GM06990 (cell line): Measurements from ENCODE around the gene ACTN3.
"Not testable (repeated sequence)": the region's sequence is repeated elsewhere in the genome, so short reads cannot be mapped to it uniquely, and the experiment has no call there.

Experiments used
- DNase-seq: peaks from one replicate; pipeline ENCODE4 v3.0.0-alpha.2; 2011; ENCODE audit not compliant: insufficient read length; ENCODE audit errors: extremely low read depth
- H3K27me3 ChIP-seq: replicated peaks from 2 replicates; pipeline ENCODE4 v1.6.0; 2011; ENCODE audit warnings: low read length; ENCODE audit not compliant: control insufficient read depth, insufficient read depth
- H3K36me3 ChIP-seq: 2 replicates; pipeline ENCODE4 v1.5.1; 2011; ENCODE audit warnings: low read length; ENCODE audit not compliant: control insufficient read depth, insufficient read depth
- H3K4me3 ChIP-seq: replicated peaks from 2 replicates; pipeline ENCODE4 v1.5.1; 2011; ENCODE audit warnings: low read depth, mild to moderate bottlenecking, control low read depth, low read length
- CTCF ChIP-seq: IDR thresholded peaks from 2 replicates; pipeline ENCODE4 v1.5.1; 2011; ENCODE audit warnings: low read length, control low read depth, mild to moderate bottlenecking, inconsistent platforms; ENCODE audit not compliant: insufficient read depth, poor library complexity, severe bottlenecking

Gene ACTN3

GRCh38 chr11:66580803-66581202, 34.1 kb downstream of the ACTN3 start:
- Histone ChIP-seq H3K4me3 (no peak overlapping the region), H3K36me3 (no peaks in the 10 kb centered on the region), H3K27me3 (no peaks in the 10 kb centered on the region)
- no peak for DNase-seq
- no peak for TF ChIP-seq CTCF

- Histone ChIP-seq H3K27me3 (no peaks in the 10 kb centered on the region), H3K36me3 (no peaks in the 10 kb centered on the region), H3K4me3 (no peak overlapping the region)
- no peak for TF ChIP-seq CTCF
- DNase-seq, result no peak
Measured at GRCh38 chr11:66581261-66581660, 34.6 kb downstream of the ACTN3 start.

- not testable (repeated sequence) for H3K4me3 ChIP-seq, DNase-seq, H3K36me3 ChIP-seq, H3K27me3 ChIP-seq
Measured at GRCh38 chr11:66582565-66583147, 36.0 kb downstream of the ACTN3 start.

- H3K36me3 ChIP-seq, DNase-seq: not testable (repeated sequence)
Measured at GRCh38 chr11:66585447-66585846, 38.7 kb downstream of the ACTN3 start.

GRCh38 chr11:66586136-66586535, 39.4 kb downstream of the ACTN3 start:
- DNase-seq, result no peak
- Histone ChIP-seq H3K27me3 (no peaks in the 10 kb centered on the region), H3K4me3 (no peak overlapping the region), H3K36me3 (no peaks in the 10 kb centered on the region)
- TF ChIP-seq CTCF, result no peak

More at GRCh38 chr11:66585447-66585846, 38.7 kb downstream of the ACTN3 start:
- not testable (repeated sequence) for H3K4me3 ChIP-seq, H3K27me3 ChIP-seq

- H3K4me3 ChIP-seq, H3K36me3 ChIP-seq, H3K27me3 ChIP-seq, DNase-seq: not testable (repeated sequence)
Measured at GRCh38 chr11:66589315-66589714, 42.6 kb downstream of the ACTN3 start.

GRCh38 chr11:66589996-66590675, 43.4 kb downstream of the ACTN3 start:
- no peak for DNase-seq
- TF ChIP-seq CTCF, result no peak
- H3K27me3 ChIP-seq, result no peaks in the 10 kb centered on the region

More at GRCh38 chr11:66589996-66590675, 43.4 kb downstream of the ACTN3 start:
- Histone ChIP-seq H3K36me3 (no peaks in the 10 kb centered on the region), H3K4me3 (no peak overlapping the region)
